K562 (cell line): ENCODE results near the gene PPIL4. TPM values are rescaled to one million over a fixed set of nuclear protein-coding genes. Genes with fewer than 3 reads are reported as not detected.

Experiments
- ATAC-seq: fragments of 200-7000 bp; cut with Tn5 transposase; 3 replicates; pipeline ENCODE4 v1.9.1; 2020; ENCODE audit warnings: moderate library complexity
- BruUV-seq: library from RNA; stranded (reverse); fragments of 400-500 nt; replicated peaks from 2 replicates; lab custom pipeline; 2021; lab: Mats Ljungman, UMichigan
- CTCF ChIA-PET: fragments of 300-600 bp; formaldehyde crosslinking; extraction: SDS; loops from one replicate; lab custom pipeline; 2021; ENCODE audit warnings: low intra/inter-chr PET ratio; lab: Yijun Ruan, JAX
- POLR2A ChIA-PET: fragments of 300-600, 350-650 bp; sonication (Branson Sonifier 250); formaldehyde crosslinking; extraction: SDS; loops from one replicate; lab custom pipeline; 2021; ENCODE audit warnings: antibody characterized with exemption, inconsistent platforms; lab: Yijun Ruan, JAX
- DNase-seq, 4 experiments: peaks; one replicate each; pipeline versions ENCODE4 v3.0.0 to v3.0.0-alpha.2; 2011 to 2018; ENCODE audit warnings: low spot score in 3 of 4, mixed read lengths in 3 of 4; ENCODE audit errors: extremely low read depth in 1 of 4
- FAIRE-seq: peaks from 2 replicates; lab custom pipeline; 2011; peaks lifted over from hg19 to GRCh38; lab: Jason Lieb, UNC
- H2AFZ ChIP-seq: 2 replicates; pipeline ENCODE4 v1.6.0; 2011; ENCODE audit warnings: low read depth, low read length, control low read depth, inconsistent platforms
- H3K27ac ChIP-seq: fragments of 200-600 bp; 3 replicates; pipeline ENCODE4 v1.8.0; 2011; ENCODE audit warnings: low read depth, mild to moderate bottlenecking, control low read depth, inconsistent platforms, low read length, moderate library complexity, mixed read lengths; ENCODE audit errors: extremely low read depth
- H3K27me3 ChIP-seq, 2 experiments: fragments of 300-600 bp in 1 of 2; 2 replicates in 1 of 2; 3 replicates in 1 of 2; pipeline versions ENCODE4 v1.6.0 to v1.8.0; 2011; ENCODE audit warnings: inconsistent platforms in 2 of 2, low read length in 2 of 2, mild to moderate bottlenecking in 1 of 2, mixed read lengths in 1 of 2, moderate library complexity in 1 of 2; ENCODE audit not compliant: control insufficient read depth in 2 of 2, insufficient read depth in 2 of 2
- H3K36me3 ChIP-seq: fragments of 300-600 bp; 3 replicates; pipeline ENCODE4 v1.8.0; 2011; ENCODE audit warnings: mild to moderate bottlenecking, low read length, inconsistent platforms; ENCODE audit not compliant: control insufficient read depth, insufficient read depth
- H3K4me1 ChIP-seq, 2 experiments: fragments of 200-600 bp in 1 of 2; replicated peaks in 1 of 2; 2 replicates in 1 of 2; 3 replicates in 1 of 2; pipeline versions ENCODE4 v1.5.1 to v1.8.0; 2011; ENCODE audit warnings: inconsistent platforms in 2 of 2, low read length in 2 of 2, mild to moderate bottlenecking in 1 of 2, mixed read lengths in 1 of 2, moderate library complexity in 1 of 2; ENCODE audit not compliant: control insufficient read depth in 2 of 2, insufficient read depth in 2 of 2
- H3K4me2 ChIP-seq: 2 replicates; pipeline ENCODE4 v1.6.1; 2011; ENCODE audit warnings: low read length, control low read depth, inconsistent platforms, mixed read lengths; ENCODE audit not compliant: insufficient read depth
- H3K4me3 ChIP-seq: fragments of 200-600 bp; sonication (generic), shearing (Covaris generic); 2 replicates; pipeline ENCODE4 v1.5.1; 2016; ENCODE audit warnings: control low read depth, inconsistent platforms
- H3K79me2 ChIP-seq: fragments of 200-600 bp; 3 replicates; pipeline ENCODE4 v1.8.0; 2011; ENCODE audit warnings: low read length, inconsistent platforms; ENCODE audit not compliant: control insufficient read depth, insufficient read depth
- H3K9ac ChIP-seq, 2 experiments: 2 replicates each; pipeline versions ENCODE4 v1.6.0 to v1.6.1; 2011; ENCODE audit warnings: low read depth in 2 of 2, low read length in 2 of 2, control low read depth in 1 of 2, inconsistent platforms in 1 of 2, mild to moderate bottlenecking in 1 of 2, mixed read lengths in 1 of 2; ENCODE audit not compliant: insufficient read depth in 1 of 2
- H3K9me1 ChIP-seq: one replicate; pipeline ENCODE4 v1.6.0; 2011; ENCODE audit warnings: inconsistent platforms, mild to moderate bottlenecking, low read length, moderate library complexity; ENCODE audit not compliant: control insufficient read depth, insufficient read depth
- H3K9me3 ChIP-seq: replicated peaks from 2 replicates; pipeline ENCODE4 v1.5.1; 2011; ENCODE audit warnings: low read depth, low read length, inconsistent platforms; ENCODE audit not compliant: control insufficient read depth, insufficient read depth
- H4K20me1 ChIP-seq: replicated peaks from 2 replicates; pipeline ENCODE4 v1.6.1; 2011; ENCODE audit warnings: low read length, inconsistent platforms, mixed read lengths; ENCODE audit not compliant: control insufficient read depth, insufficient read depth
- ARID1B ChIP-seq: fragments of 450-650 bp; IDR thresholded peaks from 2 replicates; pipeline ENCODE4 v1.6.1; 2016; ENCODE audit warnings: antibody characterized with exemption, mild to moderate bottlenecking, inconsistent platforms
- CREB3L1 ChIP-seq: fragments of 450-650 bp; IDR thresholded peaks from 2 replicates; pipeline ENCODE4 v1.6.1; 2014; ENCODE audit warnings: low read depth, mild to moderate bottlenecking, moderate library complexity, borderline replicate concordance
- DPF2 ChIP-seq: fragments of 450-650 bp; IDR thresholded peaks from 2 replicates; pipeline ENCODE4 v1.6.1; 2016
- E2F3 ChIP-seq: fragments of 250-450 bp; sonication (Bioruptor Pico); IDR thresholded peaks from 2 replicates; pipeline ENCODE4 v1.4.0; 2020; ENCODE audit warnings: mild to moderate bottlenecking
- EGR1 ChIP-seq: fragments of 450-650 bp; conservative IDR thresholded peaks from 2 replicates; pipeline ENCODE4 v1.6.1; 2017; ENCODE audit warnings: mild to moderate bottlenecking
- FOSL1 ChIP-seq: fragments of 200-800 bp; sonication (Bioruptor generic); conservative IDR thresholded peaks from 2 replicates; pipeline ENCODE4 v1.6.1; 2016; ENCODE audit warnings: missing genetic modification characterization, missing compliant biosample characterization
- HIVEP1 ChIP-seq: fragments of 250-450 bp; sonication (Bioruptor Pico); IDR thresholded peaks from 2 replicates; pipeline ENCODE4 v1.4.0; 2020; ENCODE audit warnings: mild to moderate bottlenecking
- JUN ChIP-seq, 2 experiments: sonication (generic) in 1 of 2; formaldehyde crosslinking in 1 of 2; IDR thresholded peaks; 2 replicates each; pipeline versions ENCODE4 v1.6.1 to v1.8.0; 2012 to 2022; ENCODE audit warnings: borderline replicate concordance in 2 of 2, mild to moderate bottlenecking in 2 of 2, improper control_type of control experiment in 1 of 2, low read depth in 1 of 2, low read length in 1 of 2, missing genetic modification reagents in 1 of 2
- JUND ChIP-seq, 2 experiments: IDR thresholded peaks; 2 replicates in 1 of 2; 3 replicates in 1 of 2; pipeline ENCODE4 v1.6.1; 2011; ENCODE audit warnings: borderline replicate concordance in 2 of 2, low read depth in 2 of 2, low read length in 2 of 2, improper control_type of control experiment in 1 of 2, missing biosample characterization in 1 of 2, missing genetic modification characterization in 1 of 2, missing genetic modification reagents in 1 of 2
- MAFF ChIP-seq: IDR thresholded peaks from 2 replicates; pipeline ENCODE4 v1.6.1; 2012; ENCODE audit warnings: low read length, improper control_type of control experiment
- MTA3 ChIP-seq: fragments of 450-650 bp; formaldehyde crosslinking; IDR thresholded peaks from 2 replicates; pipeline ENCODE4 v1.6.1; 2017; ENCODE audit warnings: mild to moderate bottlenecking, borderline replicate concordance
- NFIC ChIP-seq: fragments of 450-650 bp; IDR thresholded peaks from 2 replicates; pipeline ENCODE4 v1.6.1; 2017; ENCODE audit warnings: mild to moderate bottlenecking, inconsistent platforms
- SMAD3 ChIP-seq: fragments of 450-650 bp; formaldehyde crosslinking; conservative IDR thresholded peaks from 2 replicates; pipeline ENCODE4 v1.4.0; 2020; ENCODE audit warnings: mild to moderate bottlenecking
- STAT5B ChIP-seq: fragments of 250-450 bp; sonication (Bioruptor Pico); IDR thresholded peaks from 2 replicates; pipeline ENCODE4 v1.8.0; 2021; ENCODE audit warnings: mild to moderate bottlenecking, inconsistent platforms
- ZNF12 ChIP-seq: sonication (generic); formaldehyde crosslinking; IDR thresholded peaks from 2 replicates; pipeline ENCODE4 v1.4.0; 2020; ENCODE audit warnings: mild to moderate bottlenecking, missing genetic modification reagents
- ZNF589 ChIP-seq: fragments of 200-800 bp; sonication (Bioruptor generic); IDR thresholded peaks from 2 replicates; pipeline ENCODE4 v1.6.1; 2016; ENCODE audit warnings: low read depth, missing genetic modification characterization, missing compliant biosample characterization
- WGBS: fragments of 100-300 bp; shearing (Covaris generic); methylation state at CpG from one replicate; pipeline ENCODE4 v1.1.6; 2016; ENCODE audit warnings: low coverage, mixed read lengths; ENCODE audit not compliant: insufficient coverage; ENCODE audit errors: missing lambda C conversion rate; 5-methylcytosine and 5-hydroxymethylcytosine counted together
- in situ Hi-C: fragments of 300-500 bp; cut with MboI; formaldehyde crosslinking; loops from 4 replicates; pipeline ENCODE4 v1.15.0; 2018; ENCODE audit warnings: inconsistent platforms, mixed read lengths
- intact Hi-C: fragments of 100-400 bp; cut with micrococcal nuclease; formaldehyde crosslinking; loops from 2 replicates; pipeline ENCODE4 v1.14.2; 2022
- polyA plus RNA-seq, 8 experiments: library from polyadenylated mRNA; depleted of rRNA in 4 of 8; stranded (reverse) in 5 of 8; unstranded in 3 of 8; fragments of >200 nt; fragmentation: Nextera tagmentation in 2 of 8; fragmentation: Illumina TruSeq in 1 of 8; extraction: Ambion mirVana in 2 of 8; extraction: Trizol in 1 of 8; gene quantifications; 2 replicates each; pipeline versions ENCODE4 v1.2.1 to v1.2.3, GENCODE V29; 2011 to 2014; ENCODE audit warnings: inconsistent platforms in 1 of 8, missing spikeins in 1 of 8
- total RNA-seq, 7 experiments: library from RNA; depleted of rRNA in 6 of 7; stranded (reverse); fragments of >200 nt in 6 of 7; fragmentation: Illumina TruSeq in 2 of 7; extraction: Trizol in 2 of 7; gene quantifications; 2 replicates each; pipeline versions ENCODE4 v1.2.1 to v1.2.3, GENCODE V29; 2011 to 2021; ENCODE audit warnings: low replicate concordance in 1 of 7
- TF ChIP-seq, protein P1 (sequence below): fragments of 250-450 bp; sonication (Bioruptor Pico); IDR thresholded peaks from 2 replicates; pipeline ENCODE4 v1.5.0; 2020; ENCODE audit warnings: mild to moderate bottlenecking, borderline replicate concordance

Gene PPIL4
- total and polyA plus RNA-seq, 9 of the 15 experiments (the other 6 are each of a cell fraction or from before 2014, with no cell fraction given) = 14.5 to 55.2 (median 45.9) TPM

GRCh38 chr6:149563203-149563927 lies 17.5 kb upstream of the PPIL4 start:
- Histone ChIP-seq H3K4me1 (peaks cover 6 to 17% of the 10 kb centered on the region in 2 experiments; a peak in 4 of 5 replicates), H3K4me2 (no peak overlapping the region), H3K4me3 (no peak overlapping the region), H3K27me3 (no peaks in the 10 kb centered on the region), H2AFZ (no peak overlapping the region), H3K36me3 (no peaks in the 10 kb centered on the region), H3K9ac (no peak overlapping the region), H3K9me3 (no peaks in the 10 kb centered on the region), H3K27ac (no peak overlapping the region), H3K9me1 (no peaks in the 10 kb centered on the region), H3K79me2 (peaks cover 22% of the 10 kb centered on the region), H4K20me1 (peaks cover 4% of the 10 kb centered on the region; the same call in 1 of the 2 replicates)
- intact Hi-C loops (loop anchor here (10.0 kb wide), 2 partner anchors 301 to 441 kb away; partner anchors contain the start of gene LRP11), in situ Hi-C loops (no loop called here)
- 28% methylated on average over 4 of the region's 5 CpGs for WGBS
- no TSS peak for BruUV-seq
- FAIRE-seq = no peak
- ChIA-PET POLR2A (interaction anchor here (1.1 to 6.1 kb wide), 4 partner anchors 10 to 18 kb away, joined by 4 to 34 read pairs (median 12); partner anchors contain the start of gene PPIL4), CTCF (interaction anchor here (0.6 kb wide), 1 partner anchor 270 kb away, joined by 6 read pairs; no protein-coding TSS in a partner anchor)
- DNase-seq = no peak
- no peak for ATAC-seq
- TF ChIP-seq ZNF589 (CRISPR knock-in tag) (no peak), JUN (IDR thresholded peaks at IDR 0.05; ENCODE audit: borderline replicate concordance, low read depth, low read length) (0 out of 2 replicates have a peak, but pooled peaks have one; percentile 40), JUN (CRISPR knock-in tag; IDR thresholded peaks at IDR 0.05; ENCODE audit: borderline replicate concordance) (no peak), DPF2 (0 out of 2 replicates have a peak, but pooled peaks have one; percentile 19), ARID1B (0 out of 2 replicates have a peak, but pooled peaks have one; percentile 16), FOSL1 (tag) (peak; percentile 85), NFIC (peak; percentile 27; the same call in 1 of the 2 replicates), EGR1 (no peak), ZNF12 (CRISPR knock-in tag) (no peak), MTA3 (no peak), CREB3L1 (no peak), JUND (IDR thresholded peaks at IDR 0.05; ENCODE audit: borderline replicate concordance, low read depth, low read length) (peak; percentile 63; the same call in 1 of the 2 replicates), JUND (tag; IDR thresholded peaks at IDR 0.05; ENCODE audit: borderline replicate concordance, low read depth, low read length) (no peak; the same call in 2 of the 3 replicates), HIVEP1 (CRISPR knock-in tag) (no peak), STAT5B (CRISPR knock-in tag) (no peak), E2F3 (CRISPR knock-in tag) (no peak), SMAD3 (CRISPR knock-in tag) (no peak), MAFF (no peak)
- TF ChIP-seq, protein P1, sequence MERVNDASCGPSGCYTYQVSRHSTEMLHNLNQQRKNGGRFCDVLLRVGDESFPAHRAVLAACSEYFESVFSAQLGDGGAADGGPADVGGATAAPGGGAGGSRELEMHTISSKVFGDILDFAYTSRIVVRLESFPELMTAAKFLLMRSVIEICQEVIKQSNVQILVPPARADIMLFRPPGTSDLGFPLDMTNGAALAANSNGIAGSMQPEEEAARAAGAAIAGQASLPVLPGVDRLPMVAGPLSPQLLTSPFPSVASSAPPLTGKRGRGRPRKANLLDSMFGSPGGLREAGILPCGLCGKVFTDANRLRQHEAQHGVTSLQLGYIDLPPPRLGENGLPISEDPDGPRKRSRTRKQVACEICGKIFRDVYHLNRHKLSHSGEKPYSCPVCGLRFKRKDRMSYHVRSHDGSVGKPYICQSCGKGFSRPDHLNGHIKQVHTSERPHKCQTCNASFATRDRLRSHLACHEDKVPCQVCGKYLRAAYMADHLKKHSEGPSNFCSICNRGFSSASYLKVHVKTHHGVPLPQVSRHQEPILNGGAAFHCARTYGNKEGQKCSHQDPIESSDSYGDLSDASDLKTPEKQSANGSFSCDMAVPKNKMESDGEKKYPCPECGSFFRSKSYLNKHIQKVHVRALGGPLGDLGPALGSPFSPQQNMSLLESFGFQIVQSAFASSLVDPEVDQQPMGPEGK (CRISPR knock-in tag) = no peak
